IPS-18c (cell line): ENCODE results near the gene CASZ1.

Source experiments
- H3K4me3 ChIP-seq: 2 replicates; pipeline ENCODE4 v1.7.0; 2013; ENCODE audit warnings: low read depth, mild to moderate bottlenecking, low read length, moderate library complexity; ENCODE audit not compliant: insufficient read depth
- H3K9me3 ChIP-seq: one replicate; pipeline ENCODE4 v1.6.1; 2013; ENCODE audit warnings: mild to moderate bottlenecking, low read length, moderate library complexity; ENCODE audit not compliant: control insufficient read depth, insufficient read depth

CASZ1 gene

DNA sequence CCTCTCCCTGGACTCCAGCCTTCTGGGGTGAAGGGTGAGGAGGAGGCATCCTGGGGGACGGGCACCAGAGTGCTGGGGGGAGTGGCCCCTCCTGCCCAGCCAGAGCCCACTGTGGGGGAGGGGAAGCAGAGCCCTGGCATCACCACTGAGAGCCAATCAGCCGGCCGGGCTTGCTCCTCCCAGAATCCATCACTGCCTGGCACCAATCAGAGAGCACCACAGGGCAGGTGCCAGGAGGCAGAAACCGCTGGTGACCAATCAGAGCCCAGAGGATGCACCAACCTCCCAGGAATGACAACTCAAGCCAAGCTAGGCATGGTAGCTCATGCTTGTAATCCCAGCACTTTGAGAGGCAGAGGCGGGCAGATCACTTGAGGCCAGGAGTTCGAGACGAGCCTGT lies 27.9 kb downstream of the CASZ1 start:
- Histone ChIP-seq H3K4me3 (no peak overlapping the region), H3K9me3 (no peaks in the 10 kb centered on the region)

GRCh38 chr1:10767282-10767681 lies 29.2 kb downstream of the CASZ1 start:
- H3K4me3 ChIP-seq: no peak overlapping the region
- H3K9me3 ChIP-seq: no peaks in the 10 kb centered on the region

- Histone ChIP-seq H3K4me3 (no peak overlapping the region), H3K9me3 (peaks cover 2% of the 10 kb centered on the region)
Measured at GRCh38 chr1:10765734-10766478, 30.5 kb downstream of the CASZ1 start.

GRCh38 chr1:10765304-10765703 lies 31.1 kb downstream of the CASZ1 start:
- Histone ChIP-seq H3K9me3 (peaks cover 2% of the 10 kb centered on the region), H3K4me3 (no peak overlapping the region)

GRCh38 chr1:10764296-10764798 lies 32.1 kb downstream of the CASZ1 start:
- H3K4me3 ChIP-seq: no peak overlapping the region
- H3K9me3 ChIP-seq: peaks cover 2% of the 10 kb centered on the region

GRCh38 chr1:10762875-10763274 lies 33.6 kb downstream of the CASZ1 start:
- H3K9me3 ChIP-seq: peaks cover 2% of the 10 kb centered on the region
- H3K4me3 ChIP-seq: no peak overlapping the region

DNA sequence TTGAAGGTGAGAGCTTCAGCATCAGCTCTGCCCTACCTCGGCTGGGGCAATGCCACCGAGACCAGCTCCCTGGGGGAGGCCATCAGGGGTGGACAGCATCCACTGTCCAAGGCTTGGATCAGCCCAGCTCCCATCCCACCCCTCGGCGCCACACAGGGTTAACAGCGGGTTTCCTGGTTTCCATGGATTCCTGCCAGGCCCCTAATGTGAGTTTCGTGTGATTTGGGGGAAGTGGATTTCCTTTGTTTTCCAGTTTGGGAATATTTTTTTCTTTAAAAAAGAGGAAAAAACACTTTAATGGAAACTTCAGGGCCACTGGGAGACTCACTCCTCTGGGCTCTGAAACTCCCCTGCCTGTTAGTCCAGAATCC lies 34.3 kb downstream of the CASZ1 start:
- peaks cover 2% of the 10 kb centered on the region for H3K9me3 ChIP-seq
- H3K4me3 ChIP-seq: no peak overlapping the region

DNA sequence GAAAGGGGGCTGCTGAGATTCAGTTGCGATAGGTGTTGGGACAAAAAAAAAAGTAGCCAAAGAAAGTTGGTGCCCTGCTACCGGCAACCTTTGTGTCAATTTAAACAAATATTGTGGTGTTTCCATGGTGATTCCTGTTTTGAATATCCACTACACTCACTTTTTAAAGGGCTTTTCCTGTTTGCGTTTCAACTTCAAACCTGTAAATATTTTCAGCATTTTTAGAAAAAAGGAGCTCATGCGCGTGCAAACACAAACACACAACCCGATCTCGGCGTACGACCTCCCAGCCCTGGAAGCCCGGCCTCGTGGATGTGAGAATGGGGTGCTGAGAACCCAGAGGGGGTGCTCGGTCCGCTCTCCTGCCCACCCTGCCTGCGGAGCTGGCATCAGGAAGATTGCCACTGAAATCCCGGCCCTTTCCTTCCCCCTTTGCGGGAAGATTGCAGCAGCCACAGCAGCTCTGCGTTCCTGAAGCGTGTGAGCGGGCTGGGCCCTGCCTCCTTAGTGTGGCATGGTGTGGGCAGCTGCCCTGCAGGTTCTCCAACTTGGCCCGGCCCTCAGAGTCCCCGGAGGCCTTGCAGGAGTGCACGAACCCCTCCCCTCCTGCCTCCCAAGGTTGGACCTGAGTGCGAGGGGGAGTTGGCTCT lies 34.8 kb downstream of the CASZ1 start:
- Histone ChIP-seq H3K4me3 (no peak overlapping the region), H3K9me3 (peaks cover 2% of the 10 kb centered on the region)

GRCh38 chr1:10760566-10761502 lies 35.6 kb downstream of the CASZ1 start:
- peaks cover 2% of the 10 kb centered on the region for H3K9me3 ChIP-seq
- H3K4me3 ChIP-seq: no peak overlapping the region

GRCh38 chr1:10759413-10760200 lies 36.8 kb downstream of the CASZ1 start:
- Histone ChIP-seq H3K4me3 (no peak overlapping the region), H3K9me3 (peaks cover 2% of the 10 kb centered on the region)

DNA sequence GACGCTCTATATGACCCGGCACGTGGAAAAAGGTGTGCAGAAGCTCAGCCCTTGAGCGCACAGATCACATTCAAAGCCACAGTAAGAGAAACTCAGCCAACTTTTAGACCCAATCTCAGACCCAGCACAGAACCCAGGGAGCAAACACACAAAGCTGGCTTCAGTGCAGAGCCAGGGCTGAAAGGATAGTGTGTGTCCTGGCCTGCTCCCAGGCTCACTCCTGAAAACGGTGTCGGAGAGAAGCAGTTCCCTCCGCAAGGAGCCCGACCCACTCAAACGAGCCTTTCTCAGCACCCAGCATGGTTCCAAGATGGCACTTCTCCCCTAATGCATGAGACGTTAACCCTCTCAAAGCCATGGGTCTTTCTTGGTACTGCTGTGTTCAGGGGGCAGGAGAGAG lies 39.6 kb downstream of the CASZ1 start:
- H3K9me3 ChIP-seq: peaks cover 2% of the 10 kb centered on the region
- H3K4me3 ChIP-seq: no peak overlapping the region

GRCh38 chr1:10755970-10756521 lies 40.4 kb downstream of the CASZ1 start:
- H3K9me3 ChIP-seq: no peaks in the 10 kb centered on the region
- no peak overlapping the region for H3K4me3 ChIP-seq

- Histone ChIP-seq H3K9me3 (no peaks in the 10 kb centered on the region), H3K4me3 (no peak overlapping the region)
Measured at GRCh38 chr1:10754568-10755329, 41.7 kb downstream of the CASZ1 start.

GRCh38 chr1:10753299-10753698 lies 43.1 kb downstream of the CASZ1 start:
- H3K4me3 ChIP-seq: no peak overlapping the region
- H3K9me3 ChIP-seq: no peaks in the 10 kb centered on the region

- Histone ChIP-seq H3K9me3 (no peaks in the 10 kb centered on the region), H3K4me3 (no peak overlapping the region)
Measured at GRCh38 chr1:10751561-10752085, 44.8 kb downstream of the CASZ1 start.

- Histone ChIP-seq H3K9me3 (no peaks in the 10 kb centered on the region), H3K4me3 (no peak overlapping the region)
Measured at GRCh38 chr1:10751160-10751559, 45.3 kb downstream of the CASZ1 start.
